ENCODE data around the gene SREK1IP1.

The SREK1IP1 gene

DNA sequence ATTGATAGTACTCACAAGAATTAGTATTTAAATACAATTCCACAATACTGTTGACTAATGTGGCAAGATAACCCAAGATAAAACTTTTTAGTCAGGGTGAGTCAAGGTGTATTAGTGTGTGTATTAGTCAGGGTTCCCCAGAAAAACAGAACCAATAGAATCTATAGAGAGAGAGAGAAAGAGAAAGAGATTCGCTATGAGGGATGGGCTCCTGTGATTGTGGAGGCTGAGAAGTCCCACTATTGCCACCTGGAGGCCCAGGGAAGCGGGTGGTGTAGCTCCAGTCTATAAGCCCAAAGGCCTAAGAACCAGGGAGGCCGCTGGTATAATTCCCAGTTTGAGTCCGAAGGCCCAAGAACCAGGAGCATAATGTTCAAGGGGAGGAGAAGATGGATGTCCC lies 88.2 kb downstream of the SREK1IP1 start:
- DNase-seq, result no peak

DNA sequence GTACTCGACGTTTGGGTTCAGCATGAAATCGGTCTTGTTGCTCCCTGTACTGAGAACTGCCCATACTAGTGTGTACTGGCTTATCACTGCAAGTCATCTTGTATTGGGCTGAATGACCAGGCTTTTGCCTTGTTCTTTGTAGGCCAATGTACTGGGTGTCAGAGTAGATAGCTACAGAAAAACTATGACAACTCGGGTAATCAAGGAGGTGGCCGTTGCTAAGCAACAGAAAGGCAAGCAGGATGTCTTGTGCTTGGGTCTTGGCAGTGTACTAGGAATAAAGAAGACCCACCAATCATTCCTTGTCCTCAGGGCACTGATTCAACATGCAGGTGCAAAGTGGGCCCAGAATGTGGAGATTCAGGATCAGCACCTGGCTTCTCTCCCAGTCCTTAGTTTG lies 90.1 kb downstream of the SREK1IP1 start:
- DNase-seq, result no peak

DNA sequence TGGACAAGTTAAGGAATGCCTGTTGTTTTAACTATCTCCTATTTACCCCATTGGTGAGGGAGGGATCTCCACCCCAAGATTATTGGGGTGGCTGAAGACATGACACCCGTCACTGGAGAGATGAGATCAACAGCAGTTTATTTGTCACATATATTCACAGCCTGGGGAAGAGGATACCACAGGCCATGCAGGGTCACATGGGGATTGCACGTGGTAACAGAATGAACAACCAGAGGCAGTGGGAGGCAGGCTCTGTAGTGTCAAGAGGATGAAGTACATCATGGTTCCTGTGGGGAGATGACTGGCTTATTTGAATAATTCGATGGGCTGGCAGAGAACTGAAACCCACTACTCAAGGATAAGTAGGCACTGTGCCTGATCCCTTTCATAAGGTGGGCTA lies 96.8 kb downstream of the SREK1IP1 start:
- no peak for DNase-seq

DNA sequence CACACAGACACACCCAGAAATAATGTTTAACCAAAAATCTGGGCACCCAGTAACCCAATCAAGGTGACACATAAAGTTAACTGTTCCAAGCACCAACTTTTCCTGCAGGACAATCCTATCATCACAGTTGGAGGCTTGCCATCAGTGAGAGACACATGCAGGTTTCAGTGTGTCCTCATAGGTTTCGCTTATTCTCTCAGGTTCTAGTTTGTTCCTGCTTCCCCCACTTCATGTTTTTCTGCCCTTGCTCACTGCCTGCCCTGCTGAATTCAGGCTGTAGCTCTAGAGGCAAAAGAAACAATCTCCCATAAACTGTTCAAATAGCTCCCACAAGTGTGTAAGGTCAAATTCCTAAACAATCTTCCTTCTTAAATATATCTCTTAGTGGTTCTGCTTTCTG lies 98.2 kb downstream of the SREK1IP1 start:
- DNase-seq, result no peak
